K562 (cell line): ENCODE measurements around the gene PPAN. TPM values are rescaled to one million over a fixed set of nuclear protein-coding genes. Genes with fewer than 3 reads are reported as not detected.

Experiments
- ATAC-seq: fragments of 200-7000 bp; cut with Tn5 transposase; 3 replicates; pipeline ENCODE4 v1.9.1; 2020; ENCODE audit warnings: moderate library complexity
- BruUV-seq: library from RNA; stranded (reverse); fragments of 400-500 nt; replicated peaks from 2 replicates; lab custom pipeline; 2021; lab: Mats Ljungman, UMichigan
- CTCF ChIA-PET: fragments of 300-600 bp; formaldehyde crosslinking; extraction: SDS; loops from one replicate; lab custom pipeline; 2021; ENCODE audit warnings: low intra/inter-chr PET ratio; lab: Yijun Ruan, JAX
- POLR2A ChIA-PET: fragments of 300-600, 350-650 bp; sonication (Branson Sonifier 250); formaldehyde crosslinking; extraction: SDS; loops from one replicate; lab custom pipeline; 2021; ENCODE audit warnings: antibody characterized with exemption, inconsistent platforms; lab: Yijun Ruan, JAX
- DNase-seq, 4 experiments: peaks; one replicate each; pipeline versions ENCODE4 v3.0.0 to v3.0.0-alpha.2; 2011 to 2018; ENCODE audit warnings: low spot score in 3 of 4, mixed read lengths in 3 of 4; ENCODE audit errors: extremely low read depth in 1 of 4
- FAIRE-seq: peaks from 2 replicates; lab custom pipeline; 2011; peaks lifted over from hg19 to GRCh38; lab: Jason Lieb, UNC
- H2AFZ ChIP-seq: 2 replicates; pipeline ENCODE4 v1.6.0; 2011; ENCODE audit warnings: low read depth, low read length, control low read depth, inconsistent platforms
- H3K27ac ChIP-seq: fragments of 200-600 bp; 3 replicates; pipeline ENCODE4 v1.8.0; 2011; ENCODE audit warnings: low read depth, mild to moderate bottlenecking, control low read depth, inconsistent platforms, low read length, moderate library complexity, mixed read lengths; ENCODE audit errors: extremely low read depth
- H3K27me3 ChIP-seq, 2 experiments: fragments of 300-600 bp in 1 of 2; 2 replicates in 1 of 2; 3 replicates in 1 of 2; pipeline versions ENCODE4 v1.6.0 to v1.8.0; 2011; ENCODE audit warnings: inconsistent platforms in 2 of 2, low read length in 2 of 2, mild to moderate bottlenecking in 1 of 2, mixed read lengths in 1 of 2, moderate library complexity in 1 of 2; ENCODE audit not compliant: control insufficient read depth in 2 of 2, insufficient read depth in 2 of 2
- H3K36me3 ChIP-seq: fragments of 300-600 bp; 3 replicates; pipeline ENCODE4 v1.8.0; 2011; ENCODE audit warnings: mild to moderate bottlenecking, low read length, inconsistent platforms; ENCODE audit not compliant: control insufficient read depth, insufficient read depth
- H3K4me1 ChIP-seq, 2 experiments: fragments of 200-600 bp in 1 of 2; replicated peaks in 1 of 2; 2 replicates in 1 of 2; 3 replicates in 1 of 2; pipeline versions ENCODE4 v1.5.1 to v1.8.0; 2011; ENCODE audit warnings: inconsistent platforms in 2 of 2, low read length in 2 of 2, mild to moderate bottlenecking in 1 of 2, mixed read lengths in 1 of 2, moderate library complexity in 1 of 2; ENCODE audit not compliant: control insufficient read depth in 2 of 2, insufficient read depth in 2 of 2
- H3K4me2 ChIP-seq: 2 replicates; pipeline ENCODE4 v1.6.1; 2011; ENCODE audit warnings: low read length, control low read depth, inconsistent platforms, mixed read lengths; ENCODE audit not compliant: insufficient read depth
- H3K4me3 ChIP-seq: fragments of 200-600 bp; sonication (generic), shearing (Covaris generic); 2 replicates; pipeline ENCODE4 v1.5.1; 2016; ENCODE audit warnings: control low read depth, inconsistent platforms
- H3K79me2 ChIP-seq: fragments of 200-600 bp; 3 replicates; pipeline ENCODE4 v1.8.0; 2011; ENCODE audit warnings: low read length, inconsistent platforms; ENCODE audit not compliant: control insufficient read depth, insufficient read depth
- H3K9ac ChIP-seq, 2 experiments: 2 replicates each; pipeline versions ENCODE4 v1.6.0 to v1.6.1; 2011; ENCODE audit warnings: low read depth in 2 of 2, low read length in 2 of 2, control low read depth in 1 of 2, inconsistent platforms in 1 of 2, mild to moderate bottlenecking in 1 of 2, mixed read lengths in 1 of 2; ENCODE audit not compliant: insufficient read depth in 1 of 2
- H3K9me1 ChIP-seq: one replicate; pipeline ENCODE4 v1.6.0; 2011; ENCODE audit warnings: inconsistent platforms, mild to moderate bottlenecking, low read length, moderate library complexity; ENCODE audit not compliant: control insufficient read depth, insufficient read depth
- H3K9me3 ChIP-seq: replicated peaks from 2 replicates; pipeline ENCODE4 v1.5.1; 2011; ENCODE audit warnings: low read depth, low read length, inconsistent platforms; ENCODE audit not compliant: control insufficient read depth, insufficient read depth
- H4K20me1 ChIP-seq: replicated peaks from 2 replicates; pipeline ENCODE4 v1.6.1; 2011; ENCODE audit warnings: low read length, inconsistent platforms, mixed read lengths; ENCODE audit not compliant: control insufficient read depth, insufficient read depth
- ARNT ChIP-seq, 2 experiments: fragments of 450-650 bp; IDR thresholded peaks; 2 replicates each; pipeline ENCODE4 v1.6.1; 2016; ENCODE audit warnings: mild to moderate bottlenecking in 1 of 2
- CREBBP ChIP-seq: IDR thresholded peaks from one replicate; pipeline ENCODE4 v1.6.1; 2012; ENCODE audit warnings: low read depth, mild to moderate bottlenecking, control low read depth, inconsistent platforms, low read length
- ERF ChIP-seq: fragments of 450-650 bp; formaldehyde crosslinking; IDR thresholded peaks from 2 replicates; pipeline ENCODE4 v1.4.0; 2020; ENCODE audit warnings: mild to moderate bottlenecking, mixed read lengths
- GABPB1 ChIP-seq: sonication (generic); formaldehyde crosslinking; IDR thresholded peaks from 2 replicates; pipeline ENCODE4 v1.8.0; 2022; ENCODE audit warnings: mild to moderate bottlenecking, missing genetic modification reagents
- MEF2A ChIP-seq: IDR thresholded peaks from 2 replicates; pipeline ENCODE4 v1.6.1; 2011; ENCODE audit warnings: low read depth, mild to moderate bottlenecking, low read length, moderate library complexity; ENCODE audit not compliant: control insufficient read depth
- OTX1 ChIP-seq: fragments of 450-650 bp; formaldehyde crosslinking; IDR thresholded peaks from 2 replicates; pipeline ENCODE4 v1.4.0; 2022; ENCODE audit warnings: mild to moderate bottlenecking
- PURB ChIP-seq: sonication (generic); formaldehyde crosslinking; IDR thresholded peaks from 2 replicates; pipeline ENCODE4 v1.9.0; 2021; ENCODE audit warnings: low read depth, mild to moderate bottlenecking, missing genetic modification reagents
- SMARCA5 ChIP-seq: fragments of 450-650 bp; IDR thresholded peaks from 2 replicates; pipeline ENCODE4 v1.6.1; 2016
- WGBS: fragments of 100-300 bp; shearing (Covaris generic); methylation state at CpG from one replicate; pipeline ENCODE4 v1.1.6; 2016; ENCODE audit warnings: low coverage, mixed read lengths; ENCODE audit not compliant: insufficient coverage; ENCODE audit errors: missing lambda C conversion rate; 5-methylcytosine and 5-hydroxymethylcytosine counted together
- in situ Hi-C: fragments of 300-500 bp; cut with MboI; formaldehyde crosslinking; loops from 4 replicates; pipeline ENCODE4 v1.15.0; 2018; ENCODE audit warnings: inconsistent platforms, mixed read lengths
- intact Hi-C: fragments of 100-400 bp; cut with micrococcal nuclease; formaldehyde crosslinking; loops from 2 replicates; pipeline ENCODE4 v1.14.2; 2022
- polyA plus RNA-seq, 8 experiments: library from polyadenylated mRNA; depleted of rRNA in 4 of 8; stranded (reverse) in 5 of 8; unstranded in 3 of 8; fragments of >200 nt; fragmentation: Nextera tagmentation in 2 of 8; fragmentation: Illumina TruSeq in 1 of 8; extraction: Ambion mirVana in 2 of 8; extraction: Trizol in 1 of 8; gene quantifications; 2 replicates each; pipeline versions ENCODE4 v1.2.1 to v1.2.3, GENCODE V29; 2011 to 2014; ENCODE audit warnings: inconsistent platforms in 1 of 8, missing spikeins in 1 of 8
- total RNA-seq, 7 experiments: library from RNA; depleted of rRNA in 6 of 7; stranded (reverse); fragments of >200 nt in 6 of 7; fragmentation: Illumina TruSeq in 2 of 7; extraction: Trizol in 2 of 7; gene quantifications; 2 replicates each; pipeline versions ENCODE4 v1.2.1 to v1.2.3, GENCODE V29; 2011 to 2021; ENCODE audit warnings: low replicate concordance in 1 of 7
- TF ChIP-seq, protein P1 (sequence below): sonication (generic); formaldehyde crosslinking; IDR thresholded peaks from 2 replicates; pipeline ENCODE4 v1.9.0; 2022; ENCODE audit warnings: mild to moderate bottlenecking, missing genetic modification reagents

Gene PPAN
- total and polyA plus RNA-seq, 9 of the 15 experiments (the other 6 are each of a cell fraction or from before 2014, with no cell fraction given), result 2.2 to 129 (median 59.1) TPM

DNA sequence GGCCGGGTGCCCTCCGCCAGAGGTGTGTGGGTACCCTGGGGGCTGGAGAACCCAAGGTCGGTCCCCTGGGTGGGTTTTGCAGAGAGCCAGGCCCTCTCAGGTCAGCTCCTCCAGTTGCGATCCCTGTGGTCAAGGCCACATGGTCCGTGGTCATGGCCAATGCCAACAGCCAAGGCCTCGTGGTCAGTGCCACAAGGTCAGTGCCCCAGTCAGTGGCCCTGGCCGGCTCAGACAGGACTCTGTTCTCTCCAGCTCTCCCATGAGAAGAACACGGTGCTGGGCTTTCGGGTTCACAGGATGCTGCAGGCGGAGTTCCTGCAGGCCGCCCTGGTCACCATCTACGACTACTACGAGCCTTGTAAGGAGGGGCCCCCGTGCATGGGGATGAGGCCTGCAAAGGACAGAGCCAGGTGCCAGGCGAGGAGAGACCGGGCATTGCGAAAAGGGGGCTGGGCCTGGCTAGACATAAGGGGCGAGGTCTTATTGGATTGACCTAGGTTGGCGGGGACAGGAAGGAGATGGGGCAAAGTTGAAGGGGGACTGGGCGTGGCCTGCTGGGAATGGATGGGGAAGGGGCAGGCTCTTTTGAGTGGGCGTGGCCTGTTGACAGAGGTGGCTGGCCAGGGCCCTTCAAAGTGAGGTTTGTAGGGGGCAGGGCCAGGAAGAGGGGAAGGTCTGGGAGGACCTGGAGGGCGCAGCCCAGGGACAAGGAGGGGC is 35.3 kb upstream of the PPAN start:
- H3K4me3 ChIP-seq, result no peak overlapping the region
- 13% methylated on average over 21 of the region's 22 CpGs for WGBS

More for the DNA sequence above, 35.3 kb upstream of the PPAN start:
- no TSS peak for BruUV-seq
- peak in 3 of 4 experiments; percentile 9 to 59 (median 49) for DNase-seq
- Histone ChIP-seq H4K20me1 (no peaks in the 10 kb centered on the region), H3K27ac (no peak overlapping the region), H3K9ac (peak overlapping the region in 1 of 2 experiments; percentile 73; a peak in 1 of 4 replicates)
- in situ Hi-C loops, result loop anchor here (5.0 kb wide), 1 partner anchor 171 kb away; no protein-coding TSS in a partner anchor
- no peak for TF ChIP-seq MEF2A
- TF ChIP-seq CREBBP, result no peak
- TF ChIP-seq, protein P1, sequence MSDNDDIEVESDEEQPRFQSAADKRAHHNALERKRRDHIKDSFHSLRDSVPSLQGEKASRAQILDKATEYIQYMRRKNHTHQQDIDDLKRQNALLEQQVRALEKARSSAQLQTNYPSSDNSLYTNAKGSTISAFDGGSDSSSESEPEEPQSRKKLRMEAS, result no peak
- no peak for TF ChIP-seq ERF (CRISPR knock-in tag)
- no peak for TF ChIP-seq GABPB1 (CRISPR knock-in tag)
- TF ChIP-seq OTX1 (CRISPR knock-in tag), result no peak
- no peak for TF ChIP-seq PURB
- TF ChIP-seq ARNT (IDR thresholded peaks at IDR 0.05), result no peak
- no peak for TF ChIP-seq SMARCA5
- TF ChIP-seq, all 486 proteins: peak for 0
- CTCF ChIA-PET, result no interaction called here
- Histone ChIP-seq H3K9me3 (peaks cover 3% of the 10 kb centered on the region; the same call in 1 of the 2 replicates), H3K27me3 (peaks cover 14 to 45% of the 10 kb centered on the region in 2 experiments; a peak in 4 of 5 replicates), H3K4me1 (peaks cover 0 to 9% of the 10 kb centered on the region in 2 experiments; a peak in 1 of 5 replicates), H3K4me2 (no peak overlapping the region), H2AFZ (no peak overlapping the region), H3K79me2 (no peaks in the 10 kb centered on the region), H3K36me3 (no peaks in the 10 kb centered on the region), H3K9me1 (no peaks in the 10 kb centered on the region)
- intact Hi-C loops, result no loop called here
- peak; percentile 43 for ATAC-seq
- FAIRE-seq, result no peak
- POLR2A ChIA-PET, result interaction anchor here (0.6 to 0.9 kb wide), 2 partner anchors 12 to 14 kb away, joined by 3 to 4 read pairs; no protein-coding TSS in a partner anchor
